Fibroblast of the aortic adventitia (primary cell): ENCODE measurements around the gene FXYD5. TPM values are rescaled to one million over a fixed set of nuclear protein-coding genes. Genes with fewer than 3 reads are reported as not detected.

Experiments
- DNase-seq: peaks from one replicate; pipeline ENCODE4 v3.0.0-alpha.2; 2010; ENCODE audit warnings: low read depth
- H3K4me3 ChIP-seq: 2 replicates; pipeline ENCODE4 v1.5.1; 2011; ENCODE audit warnings: low read depth, mild to moderate bottlenecking, control low read depth, low read length, moderate library complexity
- CTCF ChIP-seq: IDR thresholded peaks from 2 replicates; pipeline ENCODE4 v1.5.1; 2011; ENCODE audit warnings: mild to moderate bottlenecking, low read length, control low read depth, inconsistent platforms; ENCODE audit not compliant: insufficient read depth
- total RNA-seq: library from RNA; depleted of rRNA; stranded (reverse); fragments of >200 nt; gene quantifications from 2 replicates; pipeline ENCODE4 v1.2.3, GENCODE V29; 2012; ENCODE audit warnings: low replicate concordance

The FXYD5 gene
- total RNA-seq, 1 donor: 59.8 TPM

DNA sequence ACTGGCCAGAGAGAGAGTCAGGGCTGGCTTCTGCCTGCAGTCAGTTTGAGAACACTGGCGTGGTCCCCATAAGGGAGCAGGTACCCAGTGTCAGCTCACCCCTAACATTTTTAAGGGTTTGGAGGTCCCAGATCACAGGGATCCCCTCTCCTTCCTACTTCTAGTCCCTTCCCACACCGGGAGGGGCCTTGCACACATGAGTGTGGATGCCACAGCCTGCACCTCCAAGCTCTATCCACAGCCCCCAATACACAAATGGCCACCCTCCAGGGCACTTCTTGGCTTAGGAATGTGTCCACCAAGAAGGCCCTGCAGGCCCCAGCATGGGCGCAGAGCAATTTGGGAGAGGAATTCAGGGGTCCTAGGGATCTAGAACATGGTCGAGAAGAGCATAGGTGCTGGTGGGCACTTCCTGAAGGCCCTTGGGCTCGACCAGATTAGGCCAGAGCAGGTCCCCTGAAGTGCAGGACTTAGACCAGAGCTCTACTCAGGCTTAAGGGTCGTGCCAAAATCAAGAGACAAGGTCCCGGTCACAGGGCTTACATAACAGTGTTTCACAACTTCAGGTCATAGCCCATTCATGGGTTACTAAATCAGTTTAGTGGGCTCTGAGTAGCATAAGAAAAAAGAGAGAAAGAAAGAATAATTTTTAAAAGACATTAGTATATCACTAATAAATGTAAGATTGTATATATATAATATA is 16.0 kb downstream of the FXYD5 start:
- TF ChIP-seq CTCF: no peak
- H3K4me3 ChIP-seq: no peak overlapping the region
- DNase-seq: peak; percentile 25

DNA sequence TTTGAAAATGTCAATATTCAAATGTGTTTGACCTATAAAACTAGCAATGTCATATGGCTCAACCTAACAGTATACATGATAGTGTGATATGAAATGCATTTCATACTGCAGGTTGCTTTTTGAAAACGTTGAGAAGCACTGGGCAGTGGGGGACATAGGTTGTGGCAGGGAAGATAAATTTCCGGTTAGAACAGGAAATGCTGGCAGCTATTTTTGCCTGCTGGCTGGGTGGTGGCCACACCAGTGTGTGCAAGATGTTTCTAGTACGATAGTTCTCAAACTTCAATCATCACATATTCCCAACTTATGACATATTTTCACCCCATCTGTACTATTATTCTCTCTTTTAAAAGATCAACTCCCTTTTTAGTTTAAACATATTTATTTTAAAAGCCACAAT is 17.2 kb downstream of the FXYD5 start:
- no peak for TF ChIP-seq CTCF
- no peak overlapping the region for H3K4me3 ChIP-seq
- DNase-seq: no peak

GRCh38 chr19:35174226-35174625 is 19.7 kb downstream of the FXYD5 start:
- no peak for DNase-seq
- no peak overlapping the region for H3K4me3 ChIP-seq
- TF ChIP-seq CTCF: no peak

DNA sequence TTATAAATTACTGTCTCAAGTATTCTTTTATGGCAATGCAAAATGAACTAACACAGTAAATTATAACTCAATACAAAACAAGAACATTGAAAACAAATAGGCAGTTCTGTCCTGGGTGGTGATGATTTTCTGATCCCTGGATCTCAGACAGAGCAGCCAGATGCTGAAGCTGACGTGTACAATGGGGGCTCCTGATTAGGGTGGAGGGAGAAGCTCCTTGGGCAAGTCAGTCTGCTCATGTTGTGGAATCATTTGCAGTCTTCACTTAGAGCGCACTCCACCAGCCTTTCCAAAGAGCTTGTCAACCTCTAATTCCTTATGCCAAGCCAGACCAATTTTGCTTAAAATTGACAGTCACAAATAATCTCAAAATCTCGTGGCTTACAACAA is 21.6 kb downstream of the FXYD5 start:
- no peak overlapping the region for H3K4me3 ChIP-seq
- TF ChIP-seq CTCF: no peak
- no peak for DNase-seq

- no peak for TF ChIP-seq CTCF
- no peak for DNase-seq
Observed at GRCh38 chr19:35177377-35178274, 23.1 kb downstream of the FXYD5 start.

DNA sequence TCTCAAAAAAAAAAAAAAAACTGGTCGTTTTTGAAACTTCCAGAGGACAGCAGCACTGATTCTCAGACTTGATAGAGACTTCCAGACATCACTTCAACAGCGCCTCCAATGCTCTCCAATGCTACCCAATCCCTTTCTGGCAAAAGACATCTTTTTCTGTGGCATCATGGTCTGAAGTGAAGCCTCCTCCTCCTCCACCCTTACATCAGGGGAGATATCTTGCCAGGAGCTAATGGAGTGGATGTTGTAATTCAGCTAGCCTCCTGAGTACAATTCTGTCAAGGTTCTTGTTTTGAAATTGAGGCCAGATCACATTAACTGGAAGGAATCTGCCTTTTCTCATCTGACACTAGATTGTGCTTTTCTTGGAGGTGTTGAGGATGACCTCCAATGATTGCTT is 24.2 kb downstream of the FXYD5 start:
- H3K4me3 ChIP-seq: no peak overlapping the region
- DNase-seq: peak; percentile 47
- TF ChIP-seq CTCF: no peak

More at GRCh38 chr19:35177377-35178274, 23.1 kb downstream of the FXYD5 start:
- H3K4me3 ChIP-seq: no peak overlapping the region
